Measurements from ENCODE around the gene HOXC6.

The HOXC6 gene

GRCh38 chr12:54037360-54038283, 9.4 kb downstream of the HOXC6 start:
- DNase-seq = no peak
- no peak for TF ChIP-seq CTCF (IDR thresholded peaks at IDR 0.05; ENCODE audit: low read depth, low read length, missing control alignments)
- in situ Hi-C loops (cut with HindIII; ENCODE audit: low pct_ligation_motif_present, low sequenced_read_pairs) = no loop called here
- peaks cover 81% of the 10 kb centered on the region for H3K27me3 ChIP-seq (replicated peaks)
- no peaks in the 10 kb centered on the region for H3K36me3 ChIP-seq (replicated peaks)
- no peak overlapping the region for H3K4me3 ChIP-seq (ENCODE audit: low read depth, low read length)
- no peak overlapping the region for H3K27ac ChIP-seq

GRCh38 chr12:54038284-54038870, 10.1 kb downstream of the HOXC6 start:
- Histone ChIP-seq H3K27me3 (replicated peaks) (peaks cover 80% of the 10 kb centered on the region), H3K4me3 (ENCODE audit: low read depth, low read length) (no peak overlapping the region), H3K36me3 (replicated peaks) (no peaks in the 10 kb centered on the region), H3K27ac (no peak overlapping the region)
- no peak for DNase-seq
- no peak for TF ChIP-seq CTCF (IDR thresholded peaks at IDR 0.05; ENCODE audit: low read depth, low read length, missing control alignments)
- in situ Hi-C loops (cut with HindIII; ENCODE audit: low pct_ligation_motif_present, low sequenced_read_pairs) = no loop called here

GRCh38 chr12:54038871-54039414, 10.7 kb downstream of the HOXC6 start:
- no peak overlapping the region for H3K27ac ChIP-seq
- no peak for TF ChIP-seq CTCF (IDR thresholded peaks at IDR 0.05; ENCODE audit: low read depth, low read length, missing control alignments)
- no peak overlapping the region for H3K4me3 ChIP-seq (ENCODE audit: low read depth, low read length)
- DNase-seq = no peak
- H3K36me3 ChIP-seq (replicated peaks) = no peaks in the 10 kb centered on the region
- in situ Hi-C loops (cut with HindIII; ENCODE audit: low pct_ligation_motif_present, low sequenced_read_pairs) = no loop called here
- H3K27me3 ChIP-seq (replicated peaks) = peaks cover 74% of the 10 kb centered on the region

GRCh38 chr12:54039417-54040147, 11.3 kb downstream of the HOXC6 start:
- in situ Hi-C loops (cut with HindIII; ENCODE audit: low pct_ligation_motif_present, low sequenced_read_pairs) = no loop called here
- peaks cover 72% of the 10 kb centered on the region for H3K27me3 ChIP-seq (replicated peaks)

GRCh38 chr12:54040148-54040494, 11.9 kb downstream of the HOXC6 start:
- no peaks in the 10 kb centered on the region for H3K36me3 ChIP-seq (replicated peaks)
- H3K4me3 ChIP-seq (ENCODE audit: low read depth, low read length) = no peak overlapping the region
- in situ Hi-C loops (cut with HindIII; ENCODE audit: low pct_ligation_motif_present, low sequenced_read_pairs) = no loop called here
- peaks cover 73% of the 10 kb centered on the region for H3K27me3 ChIP-seq (replicated peaks)
- DNase-seq = no peak
- no peak for TF ChIP-seq CTCF (IDR thresholded peaks at IDR 0.05; ENCODE audit: low read depth, low read length, missing control alignments)
- H3K27ac ChIP-seq = no peak overlapping the region

More at GRCh38 chr12:54039417-54040147, 11.3 kb downstream of the HOXC6 start:
- Histone ChIP-seq H3K27ac (no peak overlapping the region), H3K36me3 (replicated peaks) (no peaks in the 10 kb centered on the region), H3K4me3 (ENCODE audit: low read depth, low read length) (no peak overlapping the region)
- DNase-seq = no peak
- no peak for TF ChIP-seq CTCF (IDR thresholded peaks at IDR 0.05; ENCODE audit: low read depth, low read length, missing control alignments)

Data from brain microvascular endothelial cell (primary cell).